Small intestine (tissue), 7 donors: ENCODE results near the gene PPP1R12A. TPM values are rescaled to one million over a fixed set of nuclear protein-coding genes. Genes with fewer than 3 reads are reported as not detected.

Experiments
- DNase-seq, 2 donors: peaks; one replicate each; pipeline versions ENCODE4 v3.0.0 to v3.0.0-alpha.2; 2013
- FAIRE-seq: peaks from 2 replicates; lab custom pipeline; 2012; peaks lifted over from hg19 to GRCh38; lab: Jason Lieb, UNC
- H3K27ac ChIP-seq, 3 donors: one replicate each; pipeline ENCODE4 v1.5.1; 2013; ENCODE audit warnings: low read length in 2 of 3, mild to moderate bottlenecking in 2 of 3, control low read depth in 1 of 3, inconsistent platforms in 1 of 3, low read depth in 1 of 3, moderate library complexity in 1 of 3
- H3K27me3 ChIP-seq, 3 donors: one replicate each; pipeline ENCODE4 v1.6.1; 2013; ENCODE audit warnings: low read length in 3 of 3, inconsistent platforms in 1 of 3; ENCODE audit not compliant: control insufficient read depth in 3 of 3, insufficient read depth in 3 of 3
- H3K36me3 ChIP-seq, 3 donors: one replicate each; pipeline ENCODE4 v1.6.1; 2013; ENCODE audit warnings: low read length in 3 of 3, inconsistent platforms in 1 of 3, low read depth in 1 of 3, mild to moderate bottlenecking in 1 of 3, moderate library complexity in 1 of 3; ENCODE audit not compliant: control insufficient read depth in 3 of 3, insufficient read depth in 2 of 3
- H3K4me1 ChIP-seq, 3 donors: one replicate each; pipeline ENCODE4 v1.6.1; 2013; ENCODE audit warnings: low read length in 2 of 3, inconsistent platforms in 1 of 3, low read depth in 1 of 3, mild to moderate bottlenecking in 1 of 3, moderate library complexity in 1 of 3; ENCODE audit not compliant: control insufficient read depth in 3 of 3, insufficient read depth in 2 of 3
- H3K4me3 ChIP-seq, 3 donors: one replicate each; pipeline ENCODE4 v1.5.1; 2013; ENCODE audit warnings: low read length in 3 of 3, control low read depth in 1 of 3, inconsistent platforms in 1 of 3, low read depth in 1 of 3, mild to moderate bottlenecking in 1 of 3, moderate library complexity in 1 of 3
- H3K9me3 ChIP-seq, 2 donors: one replicate each; pipeline ENCODE4 v1.6.1; 2013; ENCODE audit warnings: low read depth in 1 of 2, low read length in 1 of 2; ENCODE audit not compliant: control insufficient read depth in 2 of 2, insufficient read depth in 1 of 2
- WGBS, 3 donors: extraction: QIAGEN DNeasy Blood & Tissue Kit; methylation state at CpG; one replicate each; pipeline ENCODE4 v1.1.7; 2013; 5-methylcytosine and 5-hydroxymethylcytosine counted together
- polyA plus RNA-seq, 4 donors: library from polyadenylated mRNA; stranded (reverse) in 3 of 4; unstranded in 1 of 4; fragments of 200-250 nt in 3 of 4; fragments of 120-200 nt in 1 of 4; gene quantifications; one replicate each; pipeline versions ENCODE4 v1.2.1 to v1.2.3, GENCODE V29; 2013
- donor health status: healthy with polysubstance abuse.
- donor health status: control.
- donor health status: control.
- donor health status: Bipolar disorder and iron deficiency.
- donor health status: healthy.

PPP1R12A gene
- polyA plus RNA-seq, 4 donors: 16.7 to 103 (median 46.5) TPM

DNA sequence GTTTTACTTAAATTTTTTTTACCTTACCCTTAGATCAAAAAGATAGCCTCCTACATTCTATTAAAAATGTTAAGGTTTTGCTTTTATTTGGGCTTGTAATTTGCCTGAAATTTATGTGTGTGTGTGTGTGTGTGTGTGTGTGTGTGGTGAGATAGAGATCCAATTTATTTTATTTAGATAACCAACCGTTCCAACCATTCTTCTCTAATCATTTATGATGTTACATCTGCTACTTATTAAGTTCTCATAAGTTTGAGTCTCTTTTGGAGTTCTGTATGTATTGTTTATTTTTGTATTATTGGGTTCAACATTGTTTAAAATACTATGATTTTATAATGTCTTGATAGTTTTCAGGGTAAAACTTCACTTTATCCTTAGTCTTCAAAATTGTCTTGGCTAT lies 173.6 kb downstream of the PPP1R12A start:
- no peaks in the 10 kb centered on the region for H3K36me3 ChIP-seq
- no peak overlapping the region for H3K4me3 ChIP-seq
- H3K27me3 ChIP-seq: no peaks in the 10 kb centered on the region
- H3K27ac ChIP-seq: no peak overlapping the region
- no peak for DNase-seq
- H3K4me1 ChIP-seq: no peaks in the 10 kb centered on the region
- WGBS, 3 donors: 29 to 67% (median 62%) methylated on average over 1 of the region's 1 CpG
- peaks cover 0 to 14% of the 10 kb centered on the region in 2 donors for H3K9me3 ChIP-seq
- no peak for FAIRE-seq

- H3K27me3 ChIP-seq: no peaks in the 10 kb centered on the region
- no peak overlapping the region for H3K4me3 ChIP-seq
- FAIRE-seq: no peak
- H3K4me1 ChIP-seq: no peaks in the 10 kb centered on the region
- H3K36me3 ChIP-seq: no peaks in the 10 kb centered on the region
- no peak for DNase-seq
- H3K9me3 ChIP-seq: peaks cover 0 to 3% of the 10 kb centered on the region in 2 donors
- H3K27ac ChIP-seq: no peak overlapping the region
These were observed 187.6 kb downstream of the PPP1R12A start for GRCh38 chr12:79747274-79747673.

DNA sequence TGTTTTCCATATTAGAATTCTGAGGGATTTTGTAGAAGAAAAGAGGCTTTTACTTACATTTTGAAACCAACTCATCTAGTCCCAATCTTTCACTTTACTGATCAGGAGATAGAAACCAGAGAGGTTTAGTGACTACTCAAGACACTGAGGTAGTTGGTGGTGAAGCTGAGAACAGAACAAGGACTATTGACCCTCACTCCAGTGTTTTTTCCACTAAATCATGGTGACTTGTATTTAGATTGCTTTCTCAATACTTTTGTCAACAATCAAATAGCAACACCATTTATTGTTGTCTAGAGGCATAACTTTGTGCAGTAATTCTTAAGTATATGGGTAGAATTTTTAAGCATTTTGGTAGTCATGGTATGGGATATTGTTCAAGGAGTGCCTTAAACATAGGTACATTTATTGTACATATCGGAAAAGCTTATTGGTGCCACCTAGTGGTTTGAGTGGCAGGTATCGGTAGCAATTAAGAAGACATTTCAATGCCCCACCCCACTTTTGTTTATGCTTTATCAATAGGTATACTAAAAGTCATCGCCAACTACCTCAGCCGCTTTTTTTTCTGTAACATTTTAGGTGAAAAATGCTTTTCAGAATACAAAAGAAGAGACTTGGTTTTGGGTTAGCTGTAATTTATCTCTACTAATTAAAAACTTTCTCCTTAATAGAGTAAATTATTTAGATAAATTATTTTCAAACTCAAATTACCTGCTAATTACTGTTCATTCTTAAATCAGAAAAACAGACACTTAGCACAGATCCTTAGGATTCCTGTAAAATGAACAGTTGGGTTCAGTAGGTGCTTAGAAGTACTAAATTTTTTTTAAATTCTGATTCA lies 196.8 kb downstream of the PPP1R12A start:
- H3K27me3 ChIP-seq: no peaks in the 10 kb centered on the region
- no peaks in the 10 kb centered on the region for H3K4me1 ChIP-seq
- WGBS, 3 donors: 2 to 11% (median 3%) methylated on average over 4 of the region's 4 CpGs
- no peak overlapping the region for H3K27ac ChIP-seq
- H3K36me3 ChIP-seq: no peaks in the 10 kb centered on the region
- peak; percentile 77 for DNase-seq
- FAIRE-seq: no peak
- H3K4me3 ChIP-seq: no peak overlapping the region
- H3K9me3 ChIP-seq: no peaks in the 10 kb centered on the region

GRCh38 chr12:79732638-79733037 lies 202.3 kb downstream of the PPP1R12A start:
- Histone ChIP-seq H3K9me3 (no peaks in the 10 kb centered on the region), H3K4me1 (no peaks in the 10 kb centered on the region), H3K27ac (no peak overlapping the region), H3K27me3 (no peaks in the 10 kb centered on the region), H3K4me3 (no peak overlapping the region), H3K36me3 (no peaks in the 10 kb centered on the region)
- FAIRE-seq: no peak
- no peak for DNase-seq

DNA sequence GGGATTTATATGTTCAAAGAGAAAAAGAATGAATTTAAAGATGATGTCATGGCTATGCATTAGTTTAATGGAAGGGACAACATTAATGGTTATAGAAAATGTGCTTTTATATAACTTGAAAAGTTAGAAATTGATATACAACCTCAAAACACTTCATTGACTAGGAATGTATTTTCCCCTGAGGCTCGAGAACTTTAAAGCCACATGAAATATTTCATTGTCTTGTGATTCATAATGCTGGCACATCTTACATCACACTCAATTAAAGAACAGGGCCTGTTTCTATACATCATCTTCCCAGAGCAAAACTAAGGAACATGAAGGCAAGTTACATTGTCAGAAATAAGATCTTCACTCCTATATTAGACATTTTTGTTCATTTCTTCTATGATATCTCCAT lies 208.9 kb downstream of the PPP1R12A start:
- H3K4me1 ChIP-seq: no peaks in the 10 kb centered on the region
- no peak overlapping the region for H3K27ac ChIP-seq
- H3K9me3 ChIP-seq: no peaks in the 10 kb centered on the region
- H3K27me3 ChIP-seq: no peaks in the 10 kb centered on the region
- WGBS, 3 donors: 78 to 88% (median 84%) methylated on average over 1 of the region's 1 CpG
- H3K4me3 ChIP-seq: no peak overlapping the region
- no peaks in the 10 kb centered on the region for H3K36me3 ChIP-seq
- no peak for DNase-seq
- no peak for FAIRE-seq

Other genes with a start within 250 kb of the PPP1R12A start
- 10 to 100 TPM; 14.2 to 47.6 (median 19.2) TPM for gene PAWR, start 244.1 kb downstream of the PPP1R12A start, polyA plus RNA-seq
- under 1 TPM in 2 of 4 donors, not detected in 2; 0.09 to 0.44 TPM for gene OTOGL, start 164.4 kb upstream of the PPP1R12A start, polyA plus RNA-seq